ENCODE measurements around the gene NHS. TPM values are rescaled to one million over a fixed set of nuclear protein-coding genes. Genes with fewer than 3 reads are reported as not detected.

Gene NHS
- total and polyA plus RNA-seq, 7 donors, result 0.04 to 1.3 (median 0.22) TPM

GRCh38 chrX:17432158-17432557 lies 57.2 kb downstream of the NHS start:
- Histone ChIP-seq H3K27me3 (ENCODE audit: insufficient read depth in 3 of 3, low read length in 2 of 3) (no peaks in the 10 kb centered on the region), H3K4me3 (no peak overlapping the region), H3K36me3 (ENCODE audit: insufficient read depth in 1 of 2, low read depth in 1 of 2) (no peaks in the 10 kb centered on the region), H3K4me1 (no peaks in the 10 kb centered on the region), H3K27ac (no peak overlapping the region), H3K9me3 (no peaks in the 10 kb centered on the region)
- intact Hi-C loops (cut with DNase I), result no loop called here
- DNase-seq (no peak), ATAC-seq (no peak)
- no peak for TF ChIP-seq CTCF (IDR thresholded peaks at IDR 0.05)
- WGBS, 3 donors, result 48 to 70% (median 64%) methylated on average over 1 of the region's 1 CpG

GRCh38 chrX:17433965-17434364 lies 59.0 kb downstream of the NHS start:
- Histone ChIP-seq H3K27me3 (ENCODE audit: insufficient read depth in 3 of 3, low read length in 2 of 3) (peaks cover 0 to 5% (median 0%) of the 10 kb centered on the region in 3 donors), H3K27ac (no peak overlapping the region), H3K4me1 (no peaks in the 10 kb centered on the region), H3K4me3 (no peak overlapping the region), H3K36me3 (ENCODE audit: insufficient read depth in 1 of 2, low read depth in 1 of 2) (no peaks in the 10 kb centered on the region), H3K9me3 (no peaks in the 10 kb centered on the region)
- DNase-seq (no peak), ATAC-seq (no peak)
- 80 to 100% (median 89%) methylated on average over 3 of the region's 3 CpGs for WGBS, 3 donors
- intact Hi-C loops (cut with DNase I), result no loop called here
- TF ChIP-seq CTCF (IDR thresholded peaks at IDR 0.05), result no peak

GRCh38 chrX:17435476-17435875 lies 60.5 kb downstream of the NHS start:
- ATAC-seq, result no peak
- 67 to 89% (median 81%) methylated on average over 3 to 4 of the region's 4 CpGs for WGBS, 3 donors
- Histone ChIP-seq H3K27me3 (ENCODE audit: insufficient read depth in 3 of 3, low read length in 2 of 3) (peaks cover 0 to 8% (median 0%) of the 10 kb centered on the region in 3 donors), H3K4me1 (no peaks in the 10 kb centered on the region), H3K9me3 (no peaks in the 10 kb centered on the region), H3K4me3 (no peak overlapping the region), H3K36me3 (ENCODE audit: insufficient read depth in 1 of 2, low read depth in 1 of 2) (no peaks in the 10 kb centered on the region), H3K27ac (no peak overlapping the region)
- TF ChIP-seq CTCF (IDR thresholded peaks at IDR 0.05), result no peak
- intact Hi-C loops (cut with DNase I), result loop anchor here in 1 of 2 donors (5.0 kb wide), 1 partner anchor 377 kb away; no protein-coding TSS in a partner anchor
- DNase-seq, result no peak

GRCh38 chrX:17438221-17438620 lies 63.2 kb downstream of the NHS start:
- no peaks in the 10 kb centered on the region for H3K36me3 ChIP-seq (ENCODE audit: insufficient read depth in 1 of 2, low read depth in 1 of 2)
- H3K9me3 ChIP-seq, result no peaks in the 10 kb centered on the region
- no peaks in the 10 kb centered on the region for H3K4me1 ChIP-seq
- ATAC-seq, result no peak
- no peak overlapping the region for H3K27ac ChIP-seq
- intact Hi-C loops (cut with DNase I), result loop anchor here in 1 of 2 donors (5.0 kb wide), 1 partner anchor 374 kb away; no protein-coding TSS in a partner anchor
- no peak overlapping the region for H3K4me3 ChIP-seq
- H3K27me3 ChIP-seq (ENCODE audit: insufficient read depth in 3 of 3, low read length in 2 of 3), result peaks cover 0 to 8% (median 0%) of the 10 kb centered on the region in 3 donors
- no peak for DNase-seq
- WGBS, 3 donors, result 81 to 97% (median 92%) methylated on average over 6 of the region's 6 CpGs
- TF ChIP-seq CTCF (IDR thresholded peaks at IDR 0.05), result no peak

GRCh38 chrX:17440258-17440657 lies 65.3 kb downstream of the NHS start:
- Histone ChIP-seq H3K4me3 (no peak overlapping the region), H3K36me3 (ENCODE audit: insufficient read depth in 1 of 2, low read depth in 1 of 2) (no peaks in the 10 kb centered on the region), H3K27me3 (ENCODE audit: insufficient read depth in 3 of 3, low read length in 2 of 3) (peaks cover 0 to 8% (median 0%) of the 10 kb centered on the region in 3 donors), H3K27ac (no peak overlapping the region), H3K4me1 (no peaks in the 10 kb centered on the region), H3K9me3 (no peaks in the 10 kb centered on the region)
- DNase-seq (no peak), ATAC-seq (no peak)
- no peak for TF ChIP-seq CTCF (IDR thresholded peaks at IDR 0.05)
- intact Hi-C loops (cut with DNase I), result no loop called here

Measured in psoas muscle (tissue), 8 donors.